ENCODE data around the gene KDF1. TPM values are rescaled to one million over a fixed set of nuclear protein-coding genes. Genes with fewer than 3 reads are reported as not detected.

KDF1 gene
- polyA plus RNA-seq, 1 of the 3 experiments (the other 2 are of a cell fraction): not detected

DNA sequence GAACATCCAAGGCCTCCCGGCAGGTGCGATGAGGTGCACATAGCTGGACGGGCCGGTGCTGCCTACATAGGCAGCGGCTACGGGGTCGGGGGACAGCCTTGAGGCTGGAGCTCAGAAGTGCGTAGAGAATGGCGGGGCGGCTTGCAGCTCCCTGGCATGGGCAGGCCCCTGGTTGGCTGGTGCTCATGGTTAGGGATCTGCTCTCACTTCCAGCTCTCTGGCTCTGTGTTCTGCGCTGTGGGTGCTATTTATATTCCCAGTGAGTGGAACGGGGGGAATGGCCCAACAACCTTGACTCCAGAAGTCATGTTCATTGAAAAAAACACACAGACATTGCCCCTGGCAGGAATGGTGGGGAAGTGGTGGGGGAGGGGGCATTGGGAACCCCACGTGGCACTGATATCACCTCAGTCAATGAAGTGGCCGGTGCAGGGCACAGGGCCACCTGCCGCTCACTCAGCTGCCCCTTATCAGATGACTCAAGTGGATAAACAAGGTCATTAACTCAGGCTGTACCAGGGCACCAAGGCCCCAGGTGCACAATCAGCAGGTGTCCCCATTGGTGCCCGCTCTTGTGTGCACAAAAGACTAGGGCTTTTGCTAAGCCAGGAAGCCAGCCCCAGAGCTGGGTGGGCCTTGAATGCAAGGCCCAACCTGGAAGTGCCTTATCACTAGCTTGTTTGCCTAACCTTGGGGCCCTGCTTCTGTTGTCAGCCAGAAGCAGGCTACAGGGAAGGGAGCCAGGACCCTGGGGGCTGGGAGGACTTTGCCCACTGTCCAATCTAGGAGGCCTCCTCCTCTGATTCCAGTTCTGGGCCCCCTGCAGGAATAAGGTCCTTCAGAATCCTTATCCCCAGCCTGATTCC is 46.3 kb downstream of the KDF1 start, which contains the start of gene NR0B2 (continued):
- TF ChIP-seq, protein P1, sequence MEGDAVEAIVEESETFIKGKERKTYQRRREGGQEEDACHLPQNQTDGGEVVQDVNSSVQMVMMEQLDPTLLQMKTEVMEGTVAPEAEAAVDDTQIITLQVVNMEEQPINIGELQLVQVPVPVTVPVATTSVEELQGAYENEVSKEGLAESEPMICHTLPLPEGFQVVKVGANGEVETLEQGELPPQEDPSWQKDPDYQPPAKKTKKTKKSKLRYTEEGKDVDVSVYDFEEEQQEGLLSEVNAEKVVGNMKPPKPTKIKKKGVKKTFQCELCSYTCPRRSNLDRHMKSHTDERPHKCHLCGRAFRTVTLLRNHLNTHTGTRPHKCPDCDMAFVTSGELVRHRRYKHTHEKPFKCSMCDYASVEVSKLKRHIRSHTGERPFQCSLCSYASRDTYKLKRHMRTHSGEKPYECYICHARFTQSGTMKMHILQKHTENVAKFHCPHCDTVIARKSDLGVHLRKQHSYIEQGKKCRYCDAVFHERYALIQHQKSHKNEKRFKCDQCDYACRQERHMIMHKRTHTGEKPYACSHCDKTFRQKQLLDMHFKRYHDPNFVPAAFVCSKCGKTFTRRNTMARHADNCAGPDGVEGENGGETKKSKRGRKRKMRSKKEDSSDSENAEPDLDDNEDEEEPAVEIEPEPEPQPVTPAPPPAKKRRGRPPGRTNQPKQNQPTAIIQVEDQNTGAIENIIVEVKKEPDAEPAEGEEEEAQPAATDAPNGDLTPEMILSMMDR (IDR thresholded peaks at IDR 0.05): no peak
- TF ChIP-seq FOXJ3 (CRISPR knock-in tag; IDR thresholded peaks at IDR 0.05) (no peak), EP300 (IDR thresholded peaks at IDR 0.05; ENCODE audit: borderline replicate concordance in 1 of 2, low read depth in 1 of 2, low read length in 1 of 2) (no peak), EZH2phosphoT487 (IDR thresholded peaks at IDR 0.05; ENCODE audit: borderline replicate concordance, low read depth) (no peak)
- TF ChIP-seq, protein P2, sequence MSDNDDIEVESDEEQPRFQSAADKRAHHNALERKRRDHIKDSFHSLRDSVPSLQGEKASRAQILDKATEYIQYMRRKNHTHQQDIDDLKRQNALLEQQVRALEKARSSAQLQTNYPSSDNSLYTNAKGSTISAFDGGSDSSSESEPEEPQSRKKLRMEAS (IDR thresholded peaks at IDR 0.05; ENCODE audit: low read depth): no peak
- TF ChIP-seq, protein P3, sequence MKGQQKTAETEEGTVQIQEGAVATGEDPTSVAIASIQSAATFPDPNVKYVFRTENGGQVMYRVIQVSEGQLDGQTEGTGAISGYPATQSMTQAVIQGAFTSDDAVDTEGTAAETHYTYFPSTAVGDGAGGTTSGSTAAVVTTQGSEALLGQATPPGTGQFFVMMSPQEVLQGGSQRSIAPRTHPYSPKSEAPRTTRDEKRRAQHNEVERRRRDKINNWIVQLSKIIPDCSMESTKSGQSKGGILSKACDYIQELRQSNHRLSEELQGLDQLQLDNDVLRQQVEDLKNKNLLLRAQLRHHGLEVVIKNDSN (IDR thresholded peaks at IDR 0.05; ENCODE audit: borderline replicate concordance, low read depth): no peak

DNA sequence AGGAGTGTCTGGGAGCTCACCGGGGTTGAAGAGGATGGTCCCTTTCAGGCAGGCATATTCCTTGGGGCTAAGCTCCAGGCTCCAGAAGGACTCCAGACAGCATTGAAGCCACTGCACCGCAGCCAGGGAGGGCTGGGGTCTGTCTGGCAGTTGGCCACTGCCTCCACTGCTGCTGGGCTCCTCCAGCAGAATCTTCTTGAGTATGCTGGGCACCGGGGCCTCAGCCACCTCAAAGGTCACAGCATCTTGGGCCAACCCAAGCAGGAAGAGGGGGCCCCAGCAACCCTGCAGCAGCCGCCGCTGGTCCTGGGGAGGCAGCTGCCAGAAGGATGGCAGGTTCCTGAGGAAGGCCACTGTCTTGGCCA is 46.9 kb downstream of the KDF1 start:
- CTCF ChIA-PET: interaction anchor here (0.9 to 1.2 kb wide), 3 partner anchors 18 to 84 kb away, joined by 3 to 4 read pairs (median 3); no protein-coding TSS in a partner anchor
- POLR2A ChIA-PET: no interaction called here

More for the DNA sequence above, 46.9 kb downstream of the KDF1 start:
- TF ChIP-seq, protein P4, sequence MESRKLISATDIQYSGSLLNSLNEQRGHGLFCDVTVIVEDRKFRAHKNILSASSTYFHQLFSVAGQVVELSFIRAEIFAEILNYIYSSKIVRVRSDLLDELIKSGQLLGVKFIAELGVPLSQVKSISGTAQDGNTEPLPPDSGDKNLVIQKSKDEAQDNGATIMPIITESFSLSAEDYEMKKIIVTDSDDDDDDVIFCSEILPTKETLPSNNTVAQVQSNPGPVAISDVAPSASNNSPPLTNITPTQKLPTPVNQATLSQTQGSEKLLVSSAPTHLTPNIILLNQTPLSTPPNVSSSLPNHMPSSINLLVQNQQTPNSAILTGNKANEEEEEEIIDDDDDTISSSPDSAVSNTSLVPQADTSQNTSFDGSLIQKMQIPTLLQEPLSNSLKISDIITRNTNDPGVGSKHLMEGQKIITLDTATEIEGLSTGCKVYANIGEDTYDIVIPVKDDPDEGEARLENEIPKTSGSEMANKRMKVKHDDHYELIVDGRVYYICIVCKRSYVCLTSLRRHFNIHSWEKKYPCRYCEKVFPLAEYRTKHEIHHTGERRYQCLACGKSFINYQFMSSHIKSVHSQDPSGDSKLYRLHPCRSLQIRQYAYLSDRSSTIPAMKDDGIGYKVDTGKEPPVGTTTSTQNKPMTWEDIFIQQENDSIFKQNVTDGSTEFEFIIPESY (IDR thresholded peaks at IDR 0.05; ENCODE audit: borderline replicate concordance, low read depth): no peak
- TF ChIP-seq, protein P5, sequence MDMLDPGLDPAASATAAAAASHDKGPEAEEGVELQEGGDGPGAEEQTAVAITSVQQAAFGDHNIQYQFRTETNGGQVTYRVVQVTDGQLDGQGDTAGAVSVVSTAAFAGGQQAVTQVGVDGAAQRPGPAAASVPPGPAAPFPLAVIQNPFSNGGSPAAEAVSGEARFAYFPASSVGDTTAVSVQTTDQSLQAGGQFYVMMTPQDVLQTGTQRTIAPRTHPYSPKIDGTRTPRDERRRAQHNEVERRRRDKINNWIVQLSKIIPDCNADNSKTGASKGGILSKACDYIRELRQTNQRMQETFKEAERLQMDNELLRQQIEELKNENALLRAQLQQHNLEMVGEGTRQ (IDR thresholded peaks at IDR 0.05; ENCODE audit: borderline replicate concordance, low read depth, low read length): no peak
- TF ChIP-seq RFX5 (IDR thresholded peaks at IDR 0.05; ENCODE audit: low read length) (no peak), MXI1 (IDR thresholded peaks at IDR 0.05; ENCODE audit: low read depth, low read length) (no peak), NRF1 (IDR thresholded peaks at IDR 0.05; ENCODE audit: low read depth, low read length) (no peak), JUND (IDR thresholded peaks at IDR 0.05) (no peak), TEAD4 (IDR thresholded peaks at IDR 0.05; ENCODE audit: borderline replicate concordance, insufficient read depth) (no peak), FOXJ3 (CRISPR knock-in tag; IDR thresholded peaks at IDR 0.05) (no peak), ELF1 (IDR thresholded peaks at IDR 0.05) (no peak), NFIC (IDR thresholded peaks at IDR 0.05; ENCODE audit: borderline replicate concordance) (no peak)
- TF ChIP-seq, protein P3 (IDR thresholded peaks at IDR 0.05; ENCODE audit: borderline replicate concordance, low read depth): no peak
- Histone ChIP-seq H3K27me3 (ENCODE audit: insufficient read depth) (no peaks in the 10 kb centered on the region; the same call in 1 of the 2 replicates), H3K9me3 (no peaks in the 10 kb centered on the region), H4K20me1 (ENCODE audit: insufficient read depth) (no peaks in the 10 kb centered on the region), H3K79me2 (ENCODE audit: insufficient read depth) (no peaks in the 10 kb centered on the region), H3K9ac (no peak overlapping the region), H3K9me2 (no peaks in the 10 kb centered on the region), H3K4me2 (no peak overlapping the region), H3K36me3 (replicated peaks in 1 of 2; ENCODE audit: control insufficient read depth in 1 of 2, insufficient read depth in 2 of 2, low read length in 1 of 2) (no peaks in the 10 kb centered on the region), H3K27ac (ENCODE audit: low read depth in 2 of 2, low read length in 1 of 2) (no peak overlapping the region), H2AFZ (ENCODE audit: low read depth) (no peak overlapping the region), H3K4me1 (ENCODE audit: control insufficient read depth in 1 of 2, insufficient read depth in 2 of 2, low read depth in 1 of 2, low read length in 1 of 2) (peaks cover 0 to 8% of the 10 kb centered on the region in 2 experiments; a peak in 1 of 4 replicates), H3F3A (replicated peaks; ENCODE audit: insufficient read depth) (no peaks in the 10 kb centered on the region), H3K4me3 (ENCODE audit: low read depth in 2 of 2, low read length in 1 of 2) (no peak overlapping the region)
- WGBS (ENCODE audit: low lambda C conversion rate): 100% methylated on average over 1 of the region's 5 CpGs
- no peak for DNase-seq
